CD4-positive, alpha-beta memory T cell (primary cell): ENCODE data around the gene C11orf98. TPM values are rescaled to one million over a fixed set of nuclear protein-coding genes. Genes with fewer than 3 reads are reported as not detected.
A peak's percentile ranks its signal among the peaks of the same experiment; 100 is the strongest.
"Not testable (repeated sequence)": the region's sequence is repeated elsewhere in the genome, so short reads cannot be mapped to it uniquely, and the experiment has no call there.

Source experiments
- CTCF ChIA-PET: fragments of 350-600 bp; sonication (Branson Sonifier 250); formaldehyde crosslinking; loops from one replicate; lab custom pipeline; 2021; ENCODE audit warnings: inconsistent platforms; ENCODE audit not compliant: partially characterized antibody; lab: Charles Lee
- POLR2A ChIA-PET: fragments of 350-600 bp; sonication (Branson Sonifier 250); formaldehyde crosslinking; loops from one replicate; lab custom pipeline; 2021; ENCODE audit not compliant: partially characterized antibody; lab: Charles Lee
- DNase-seq, 5 donors: peaks; one replicate each; pipeline versions ENCODE4 v3.0.0 to v3.0.0-alpha.2; 2020 to 2022; ENCODE audit warnings: mixed read lengths in 1 of 5
- H3K27ac ChIP-seq: one replicate; pipeline ENCODE4 v1.7.0; 2013; ENCODE audit warnings: low read depth, low read length
- H3K27me3 ChIP-seq: 2 replicates; pipeline ENCODE4 v1.7.0; 2013; ENCODE audit warnings: mild to moderate bottlenecking, low read length, moderate library complexity; ENCODE audit not compliant: insufficient read depth
- H3K36me3 ChIP-seq: 2 replicates; pipeline ENCODE4 v1.7.0; 2013; ENCODE audit warnings: mild to moderate bottlenecking, low read length, moderate library complexity; ENCODE audit not compliant: insufficient read depth
- H3K4me1 ChIP-seq: 2 replicates; pipeline ENCODE4 v1.7.0; 2013; ENCODE audit warnings: mild to moderate bottlenecking, low read length, moderate library complexity; ENCODE audit not compliant: insufficient read depth
- H3K4me3 ChIP-seq, 2 donors: one replicate each; pipeline ENCODE4 v1.7.0; 2013; ENCODE audit warnings: low read length in 2 of 2, mild to moderate bottlenecking in 1 of 2
- H3K9me3 ChIP-seq, 2 donors: one replicate each; pipeline ENCODE4 v1.7.0; 2013; ENCODE audit warnings: low read length in 2 of 2, control low read depth in 1 of 2; ENCODE audit not compliant: control insufficient read depth in 1 of 2
- H3K27ac Mint-ChIP-seq, 7 donors: one replicate each; pipeline ENCODE4 v1.8.0; 2020 to 2021; ENCODE audit warnings: mixed read lengths in 7 of 7, mild to moderate bottlenecking in 6 of 7, inconsistent platforms in 3 of 7, moderate library complexity in 3 of 7
- H3K27me3 Mint-ChIP-seq, 2 donors: one replicate each; pipeline ENCODE4 v1.8.0; 2020 to 2021; ENCODE audit warnings: mixed read lengths in 2 of 2
- H3K36me3 Mint-ChIP-seq, 2 donors: one replicate each; pipeline ENCODE4 v1.8.0; 2020 to 2021; ENCODE audit warnings: mixed read lengths in 2 of 2, inconsistent platforms in 1 of 2, mild to moderate bottlenecking in 1 of 2
- H3K4me1 Mint-ChIP-seq, 4 donors: one replicate each; pipeline ENCODE4 v1.8.0; 2020 to 2021; ENCODE audit warnings: mixed read lengths in 4 of 4, mild to moderate bottlenecking in 1 of 4
- H3K4me3 Mint-ChIP-seq, 8 donors: one replicate each; pipeline ENCODE4 v1.8.0; 2020 to 2021; ENCODE audit warnings: mixed read lengths in 8 of 8, mild to moderate bottlenecking in 7 of 8, moderate library complexity in 6 of 8, inconsistent platforms in 3 of 8
- H3K9me3 Mint-ChIP-seq, 8 donors: one replicate each; pipeline ENCODE4 v1.8.0; 2020 to 2021; ENCODE audit warnings: mixed read lengths in 8 of 8, mild to moderate bottlenecking in 5 of 8, inconsistent platforms in 3 of 8, moderate library complexity in 1 of 8
- intact Hi-C: fragments of 100-400 bp; cut with micrococcal nuclease; formaldehyde crosslinking; loops from one replicate; pipeline ENCODE4 v1.15.1; 2023
- polyA plus RNA-seq, 2 donors: library from polyadenylated mRNA; unstranded; fragments of 300-500 nt; fragmentation: Illumina TruSeq; gene quantifications; one replicate each; pipeline ENCODE4 v1.2.3, GENCODE V29; 2021
- total RNA-seq, 2 experiments: library from RNA; stranded (reverse); gene quantifications; one replicate each; pipeline ENCODE4 v1.2.3, GENCODE V29; 2021

The C11orf98 gene
- total and polyA plus RNA-seq, 4 experiments from 2014 or later, result 48.9 to 94.9 (median 65.5) TPM

DNA sequence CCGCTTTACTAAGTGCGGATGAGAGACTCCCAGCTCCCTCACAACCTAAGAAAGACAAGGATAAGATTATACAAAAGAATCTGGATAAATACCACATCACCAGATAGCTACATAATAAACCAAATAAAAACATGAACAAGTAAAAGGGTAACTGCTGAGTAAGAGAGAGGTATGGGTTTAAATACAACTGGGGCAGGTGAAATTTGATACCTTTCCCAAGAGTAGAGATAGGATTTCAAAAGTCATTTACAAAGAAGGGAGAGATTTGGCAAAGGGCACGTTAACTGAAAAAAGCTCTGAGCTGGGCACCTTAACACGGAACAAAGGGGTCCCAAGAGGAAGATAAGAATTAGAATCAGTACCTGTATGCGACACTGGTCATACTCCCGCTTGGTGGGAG lies 12.1 kb upstream of the C11orf98 start:
- peaks cover 56% of the 10 kb centered on the region for H3K4me1 ChIP-seq
- H3K36me3 Mint-ChIP-seq, result peaks cover 18 to 41% of the 10 kb centered on the region in 2 donors
- intact Hi-C loops, result loop anchor here (5.0 kb wide), 1 partner anchor 255 kb away; no protein-coding TSS in a partner anchor

DNA sequence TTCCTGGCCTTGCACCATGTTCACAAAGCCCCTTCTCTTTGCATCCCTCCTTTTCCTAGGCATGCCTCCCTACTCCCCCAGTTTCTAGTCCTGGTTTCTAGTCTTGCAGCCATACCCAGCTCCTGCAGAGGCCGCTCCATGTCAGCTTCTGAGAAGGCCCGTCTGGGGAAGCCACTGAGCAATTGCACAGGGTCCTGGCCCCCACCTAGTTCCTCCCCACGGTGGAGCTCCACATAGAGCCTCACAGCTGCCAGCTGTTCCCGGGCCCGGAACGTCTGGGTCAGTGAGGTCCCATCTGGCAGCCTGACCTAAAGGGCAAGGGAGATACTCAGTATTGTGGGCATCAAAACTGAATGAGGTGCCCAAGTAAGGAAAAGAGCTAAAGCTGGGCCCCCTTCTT lies 11.7 kb upstream of the C11orf98 start:
- H3K27me3 Mint-ChIP-seq, result no peaks in the 10 kb centered on the region
- peaks cover 19 to 45% of the 10 kb centered on the region in 2 donors for H3K36me3 Mint-ChIP-seq
- H3K4me1 Mint-ChIP-seq, result peaks cover 19 to 68% (median 44%) of the 10 kb centered on the region in 4 donors
- H3K27ac Mint-ChIP-seq, result peak overlapping the region in 6 of 7 donors; percentile 52 to 97 (median 78)
- no peaks in the 10 kb centered on the region for H3K9me3 Mint-ChIP-seq
- H3K4me3 ChIP-seq, result no peak overlapping the region
- no peak overlapping the region for H3K27ac ChIP-seq
- ChIA-PET CTCF (interaction anchor here (0.8 to 1.6 kb wide), 3 partner anchors 9 to 110 kb away, joined by 3 to 6 read pairs (median 3); partner anchors contain the start of genes C11orf98 and CSKMT), POLR2A (interaction anchor here (0.7 to 19.7 kb wide), 11 partner anchors 10 to 166 kb away, joined by 3 to 494 read pairs (median 5); partner anchors contain the start of genes B3GAT3, C11orf98, CSKMT and GANAB)
- H3K9me3 ChIP-seq, result no peaks in the 10 kb centered on the region
- H3K27me3 ChIP-seq, result no peaks in the 10 kb centered on the region
- peaks cover 56% of the 10 kb centered on the region for H3K4me1 ChIP-seq
- peak overlapping the region; percentile 59 to 98 (median 91) for H3K4me3 Mint-ChIP-seq
- intact Hi-C loops, result loop anchor here (5.0 kb wide), 1 partner anchor 254 kb away; no protein-coding TSS in a partner anchor
- peaks cover 15% of the 10 kb centered on the region for H3K36me3 ChIP-seq
- no peak for DNase-seq

More for the DNA sequence above, 12.1 kb upstream of the C11orf98 start:
- H3K9me3 Mint-ChIP-seq, result no peaks in the 10 kb centered on the region
- Histone ChIP-seq H3K9me3 (no peaks in the 10 kb centered on the region), H3K36me3 (peaks cover 15% of the 10 kb centered on the region), H3K4me3 (no peak overlapping the region), H3K27me3 (no peaks in the 10 kb centered on the region), H3K27ac (peak overlapping the region; percentile 98)
- peak overlapping the region; percentile 76 to 99 (median 91) for H3K27ac Mint-ChIP-seq
- H3K27me3 Mint-ChIP-seq, result no peaks in the 10 kb centered on the region
- ChIA-PET POLR2A (interaction anchor here (0.7 to 19.7 kb wide), 12 partner anchors 11 to 179 kb away, joined by 3 to 494 read pairs (median 5); partner anchors contain the start of genes B3GAT3, C11orf98, CSKMT and GANAB), CTCF (interaction anchor here (0.8 to 1.6 kb wide), 3 partner anchors 10 to 109 kb away, joined by 3 to 6 read pairs (median 3); partner anchors contain the start of genes C11orf98 and CSKMT)
- DNase-seq, result no peak
- H3K4me3 Mint-ChIP-seq, result peak overlapping the region; percentile 59 to 98 (median 91)
- H3K4me1 Mint-ChIP-seq, result peaks cover 19 to 64% (median 42%) of the 10 kb centered on the region in 4 donors

DNA sequence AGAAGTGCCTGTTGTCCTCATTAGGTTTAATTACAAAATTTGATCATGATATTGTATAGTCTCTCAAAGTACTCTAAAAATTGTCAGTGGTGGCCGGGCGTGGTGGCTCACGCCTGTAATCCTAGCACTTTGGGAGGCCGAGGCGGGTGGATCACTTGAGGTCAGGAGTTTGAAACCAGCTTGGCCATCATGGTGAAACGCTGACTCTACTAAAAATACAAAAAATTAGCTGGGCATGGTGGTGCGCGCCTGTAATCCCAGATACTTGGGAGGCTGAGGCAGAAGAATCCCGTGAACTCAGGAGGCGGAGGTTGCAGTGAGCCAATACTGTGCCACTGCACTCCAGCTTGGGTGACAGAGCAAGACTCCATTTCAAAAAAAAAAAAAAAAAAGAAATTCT lies 10.4 kb upstream of the C11orf98 start:
- peaks cover 22 to 52% of the 10 kb centered on the region in 2 donors for H3K36me3 Mint-ChIP-seq
- H3K9me3 ChIP-seq, H3K27me3 Mint-ChIP-seq, H3K27me3 ChIP-seq, H3K9me3 Mint-ChIP-seq, H3K4me3 ChIP-seq, H3K27ac ChIP-seq, DNase-seq: not testable (repeated sequence)
- ChIA-PET CTCF (interaction anchor here (0.7 to 2.5 kb wide), 5 partner anchors 11 to 290 kb away, joined by 3 to 12 read pairs (median 4); partner anchors contain the start of genes C11orf98, CSKMT and TUT1), POLR2A (interaction anchor here (1.3 to 19.7 kb wide), 7 partner anchors 9 to 79 kb away, joined by 5 to 494 read pairs (median 45); partner anchors contain the start of genes B3GAT3, C11orf98, CSKMT and GANAB)
- Histone ChIP-seq H3K36me3 (peaks cover 15% of the 10 kb centered on the region), H3K4me1 (peaks cover 56% of the 10 kb centered on the region)
- H3K4me1 Mint-ChIP-seq, result peaks cover 20 to 74% (median 46%) of the 10 kb centered on the region in 4 donors
- peak overlapping the region in 3 of 7 donors; percentile 27 to 72 (median 70) for H3K27ac Mint-ChIP-seq
- peak overlapping the region in 2 of 8 donors; percentile 30 to 38 for H3K4me3 Mint-ChIP-seq
- intact Hi-C loops, result loop anchor here (5.0 kb wide), 1 partner anchor 253 kb away; no protein-coding TSS in a partner anchor

DNA sequence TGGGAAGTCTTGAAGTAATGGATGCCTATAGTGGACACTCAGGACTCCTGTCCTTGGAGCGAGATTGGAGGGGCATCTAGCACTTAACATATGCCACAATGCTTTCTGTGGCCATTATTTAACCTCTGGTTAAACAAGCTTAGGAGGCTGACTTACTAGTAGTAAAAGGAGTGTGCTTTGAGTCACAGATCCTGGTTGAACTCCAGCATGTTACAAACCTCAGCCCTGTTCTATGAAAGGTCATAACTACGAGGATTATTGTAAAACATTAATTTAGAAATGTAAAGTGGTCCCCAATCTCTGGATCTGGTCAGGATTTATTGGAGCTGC lies 8.2 kb upstream of the C11orf98 start:
- no peaks in the 10 kb centered on the region for H3K9me3 Mint-ChIP-seq
- intact Hi-C loops, result no loop called here
- peak overlapping the region; percentile 25 to 99 (median 76) for H3K4me3 Mint-ChIP-seq
- Histone ChIP-seq H3K4me1 (peaks cover 59% of the 10 kb centered on the region), H3K9me3 (no peaks in the 10 kb centered on the region), H3K36me3 (peaks cover 15% of the 10 kb centered on the region), H3K4me3 (peak overlapping the region in 1 of 2 donors; percentile 97), H3K27me3 (no peaks in the 10 kb centered on the region), H3K27ac (peak overlapping the region; percentile 74)
- H3K36me3 Mint-ChIP-seq, result peaks cover 22 to 48% of the 10 kb centered on the region in 2 donors
- CTCF ChIA-PET, result interaction anchor here (0.9 to 10.4 kb wide), 5 partner anchors 9 to 81 kb away, joined by 3 to 86 read pairs (median 4); partner anchors contain the start of genes C11orf98, CSKMT and TUT1
- POLR2A ChIA-PET, result interaction anchor here (0.6 to 19.7 kb wide), 10 partner anchors 7 to 208 kb away, joined by 3 to 494 read pairs (median 18); partner anchors contain the start of genes B3GAT3, C11orf98, CSKMT and EML3
- DNase-seq, result no peak
- no peaks in the 10 kb centered on the region for H3K27me3 Mint-ChIP-seq
- H3K4me1 Mint-ChIP-seq, result peaks cover 22 to 78% (median 48%) of the 10 kb centered on the region in 4 donors
- peak overlapping the region in 4 of 7 donors; percentile 22 to 98 (median 86) for H3K27ac Mint-ChIP-seq

DNA sequence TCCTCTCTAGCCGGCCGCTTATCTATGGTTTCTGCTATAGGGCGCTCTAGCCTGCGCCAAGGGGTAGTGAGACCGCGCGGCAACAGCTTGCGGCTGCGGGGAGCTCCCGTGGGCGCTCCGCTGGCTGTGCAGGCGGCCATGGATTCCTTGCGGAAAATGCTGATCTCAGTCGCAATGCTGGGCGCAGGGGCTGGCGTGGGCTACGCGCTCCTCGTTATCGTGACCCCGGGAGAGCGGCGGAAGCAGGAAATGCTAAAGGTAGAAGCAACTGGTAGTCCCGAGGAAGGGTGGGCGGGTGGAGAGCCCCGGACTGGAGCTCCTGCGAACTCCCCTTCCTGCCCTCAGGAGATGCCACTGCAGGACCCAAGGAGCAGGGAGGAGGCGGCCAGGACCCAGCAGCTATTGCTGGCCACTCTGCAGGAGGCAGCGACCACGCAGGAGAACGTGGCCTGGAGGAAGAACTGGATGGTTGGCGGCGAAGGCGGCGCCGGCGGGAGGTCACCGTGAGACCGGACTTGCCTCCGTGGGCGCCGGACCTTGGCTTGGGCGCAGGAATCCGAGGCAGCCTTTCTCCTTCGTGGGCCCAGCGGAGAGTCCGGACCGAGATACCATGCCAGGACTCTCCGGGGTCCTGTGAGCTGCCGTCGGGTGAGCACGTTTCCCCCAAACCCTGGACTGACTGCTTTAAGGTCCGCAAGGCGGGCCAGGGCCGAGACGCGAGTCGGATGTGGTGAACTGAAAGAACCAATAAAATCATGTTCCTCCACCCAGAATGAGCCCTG lies 6.8 kb upstream of the C11orf98 start, which contains the start of the genes LBHD1 and UQCC3:
LBHD1 (minus strand) TSS at position 660 of the 782 bp plus-strand sequence. CDS start 2,236 bp downstream, outside the sequence.
UQCC3 (plus strand) TSS at position 66 of the 782 bp plus-strand sequence; CDS start at position 139, 73 bp downstream.
- H3K9me3 ChIP-seq, result no peaks in the 10 kb centered on the region
- intact Hi-C loops, result loop anchor here (1.0 to 2.0 kb wide), 2 partner anchors 8 to 19 kb away; partner anchors contain the start of genes INTS5 and UBXN1
- Mint-ChIP-seq H3K4me1 (peaks cover 14 to 74% (median 43%) of the 10 kb centered on the region in 4 donors), H3K27me3 (no peaks in the 10 kb centered on the region), H3K4me3 (peak within 1 kb of the TSS; percentile 93 to 99 (median 99)), H3K9me3 (no peaks in the 10 kb centered on the region), H3K27ac (peak within 1 kb of the TSS; percentile 89 to 98 (median 97)), H3K36me3 (peaks cover 11 to 40% of the 10 kb centered on the region in 2 donors)
- peak within 1 kb of the TSS; percentile 91 to 97 for H3K4me3 ChIP-seq
- H3K27me3 ChIP-seq, result no peaks in the 10 kb centered on the region
- peaks cover 9% of the 10 kb centered on the region for H3K36me3 ChIP-seq
- peak; percentile 68 to 80 (median 75) for DNase-seq
- peak within 1 kb of the TSS; percentile 74 for H3K27ac ChIP-seq
- ChIA-PET CTCF (interaction anchor here (0.7 to 10.4 kb wide), 8 partner anchors 7 to 248 kb away, joined by 3 to 86 read pairs (median 6); partner anchors contain the start of genes C11orf98, CSKMT, INTS5 and TMEM179B), POLR2A (interaction anchor here (0.6 to 19.7 kb wide), 39 partner anchors 8 to 279 kb away, joined by 3 to 494 read pairs (median 7); partner anchors contain the start of genes AHNAK, B3GAT3, BSCL2 and EEF1G)
- peaks cover 55% of the 10 kb centered on the region for H3K4me1 ChIP-seq

DNA sequence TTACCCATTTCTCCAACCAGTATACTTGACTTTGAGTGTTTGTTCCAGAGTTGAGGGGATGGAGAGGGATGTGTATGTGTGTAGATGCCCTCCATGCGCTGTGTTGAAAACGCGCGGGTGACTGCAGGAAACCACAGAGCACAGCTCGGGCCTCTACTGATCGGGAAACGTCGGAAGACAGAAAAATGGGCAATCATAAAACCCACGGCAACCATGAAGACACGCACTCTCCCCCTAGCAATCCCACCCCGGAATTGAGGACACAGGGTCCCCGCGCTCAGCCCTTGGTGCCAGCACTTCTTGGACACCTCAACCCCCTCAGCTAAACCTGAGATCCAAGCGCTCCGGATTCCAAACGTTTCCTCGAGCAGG lies 6.2 kb upstream of the C11orf98 start:
- H3K27me3 Mint-ChIP-seq, result no peaks in the 10 kb centered on the region
- Histone ChIP-seq H3K9me3 (no peaks in the 10 kb centered on the region), H3K4me3 (peak overlapping the region; percentile 91 to 97), H3K4me1 (peaks cover 55% of the 10 kb centered on the region), H3K27ac (peak overlapping the region; percentile 74), H3K27me3 (no peaks in the 10 kb centered on the region), H3K36me3 (peaks cover 3% of the 10 kb centered on the region)
- H3K27ac Mint-ChIP-seq, result peak overlapping the region; percentile 89 to 98 (median 97)
- intact Hi-C loops, result loop anchor here (1.0 to 2.0 kb wide), 2 partner anchors 8 to 18 kb away; partner anchors contain the start of genes INTS5 and UBXN1
- ChIA-PET POLR2A (interaction anchor here (0.6 to 19.7 kb wide), 38 partner anchors 8 to 278 kb away, joined by 3 to 494 read pairs (median 6); partner anchors contain the start of genes AHNAK, B3GAT3, BSCL2 and EEF1G), CTCF (interaction anchor here (0.7 to 10.4 kb wide), 6 partner anchors 11 to 116 kb away, joined by 3 to 86 read pairs (median 5); partner anchors contain the start of genes INTS5, TMEM179B and TUT1)
- H3K36me3 Mint-ChIP-seq, result peaks cover 9 to 40% of the 10 kb centered on the region in 2 donors
- H3K9me3 Mint-ChIP-seq, result no peaks in the 10 kb centered on the region
- peak in 2 of 5 donors; percentile 62 to 69 for DNase-seq
- H3K4me1 Mint-ChIP-seq, result peaks cover 15 to 75% (median 47%) of the 10 kb centered on the region in 4 donors
- H3K4me3 Mint-ChIP-seq, result peak overlapping the region; percentile 93 to 99 (median 99)
